SK-N-MC (cell line): ENCODE data around the gene CACNG4.

Source experiments
- EZH2 ChIP-seq: fragments of 200-600 bp; sonication (generic); IDR thresholded peaks from one replicate; pipeline ENCODE4 v1.6.1; 2017; ENCODE audit warnings: antibody characterized with exemption
- POLR2AphosphoS5 ChIP-seq: IDR thresholded peaks from 2 replicates; pipeline ENCODE4 v1.6.1; 2012; ENCODE audit warnings: mild to moderate bottlenecking, low read depth, low read length, borderline replicate concordance

- no peak for TF ChIP-seq EZH2
- no peak for TF ChIP-seq POLR2AphosphoS5
These were observed 3.9 kb upstream of the CACNG4 start for GRCh38 chr17:66960613-66961012.
